Activated T-helper 1 cell treated with anti-CD3 and anti-CD28 coated beads, Interleukin-12 subunit alpha, Interleukin-12 subunit beta, Interleukin-2, Interleukin-4 antibody, amounts not matched to agents 30 ng/mL and 10 ng/mL and 1 ng/mL, durations not matched to agents 14 hours and 24 hours and 36 hours (primary cell): ENCODE measurements around the gene TNFRSF14. TPM values are rescaled to one million over a fixed set of nuclear protein-coding genes. Genes with fewer than 3 reads are reported as not detected.

ENCODE experiments used
- DNase-seq: peaks from one replicate; pipeline ENCODE4 v3.0.0; 2021; ENCODE audit warnings: low spot score
- H3K27ac Mint-ChIP-seq: one replicate; pipeline ENCODE4 v1.8.0; 2021; ENCODE audit warnings: mild to moderate bottlenecking, mixed read lengths
- H3K27me3 Mint-ChIP-seq: one replicate; pipeline ENCODE4 v1.8.0; 2022; ENCODE audit warnings: mild to moderate bottlenecking, moderate library complexity, mixed read lengths; ENCODE audit not compliant: insufficient read depth
- H3K36me3 Mint-ChIP-seq: one replicate; pipeline ENCODE4 v1.8.0; 2021; ENCODE audit warnings: low read depth, mixed read lengths
- H3K4me1 Mint-ChIP-seq: one replicate; pipeline ENCODE4 v1.8.0; 2021; ENCODE audit warnings: low read depth, mixed read lengths
- H3K4me3 Mint-ChIP-seq: one replicate; pipeline ENCODE4 v1.8.0; 2021; ENCODE audit warnings: mild to moderate bottlenecking, moderate library complexity, mixed read lengths
- H3K9me3 Mint-ChIP-seq: one replicate; pipeline ENCODE4 v1.8.0; 2021; ENCODE audit warnings: mixed read lengths
- intact Hi-C: fragments of 100-400 bp; cut with micrococcal nuclease; formaldehyde crosslinking; loops from one replicate; pipeline ENCODE4 v1.15.1; 2024
- total RNA-seq: library from RNA; stranded (reverse); gene quantifications from 2 replicates; pipeline ENCODE4 v1.2.3, GENCODE V29; 2022

The TNFRSF14 gene
- 207 and 215 TPM in 2 replicates for total RNA-seq

GRCh38 chr1:2556277-2556677, at the start of gene TNFRSF14:
TSS of gene TNFRSF14 (plus strand) at chr1:2556371. CDS start at chr1:2556665, 294 bp downstream.
- Mint-ChIP-seq H3K4me3 (peak within 1 kb of the TSS; percentile 88), H3K9me3 (no peaks in the 10 kb centered on the region), H3K36me3 (peaks cover 16% of the 10 kb centered on the region), H3K27me3 (no peaks in the 10 kb centered on the region), H3K4me1 (peaks cover 21% of the 10 kb centered on the region), H3K27ac (peak within 1 kb of the TSS; percentile 86)
- intact Hi-C loops: loop anchor here (1.0 kb wide), 5 partner anchors 8 to 230 kb away; partner anchors contain the start of genes PANK4 and PRXL2B
- peak; percentile 73 for DNase-seq

GRCh38 chr1:2506901-2507565, 49.1 kb upstream of the TNFRSF14 start:
- Mint-ChIP-seq H3K27me3 (no peaks in the 10 kb centered on the region), H3K4me3 (no peak overlapping the region), H3K9me3 (no peaks in the 10 kb centered on the region), H3K4me1 (no peaks in the 10 kb centered on the region), H3K36me3 (peaks cover 6% of the 10 kb centered on the region), H3K27ac (no peak overlapping the region)
- intact Hi-C loops: no loop called here
- no peak for DNase-seq

GRCh38 chr1:2507744-2508155, 48.4 kb upstream of the TNFRSF14 start:
- intact Hi-C loops: no loop called here
- no peak for DNase-seq
- H3K4me3 Mint-ChIP-seq: no peak overlapping the region
- H3K4me1 Mint-ChIP-seq: no peaks in the 10 kb centered on the region
- H3K27me3 Mint-ChIP-seq: no peaks in the 10 kb centered on the region
- peaks cover 6% of the 10 kb centered on the region for H3K36me3 Mint-ChIP-seq
- no peak overlapping the region for H3K27ac Mint-ChIP-seq
- H3K9me3 Mint-ChIP-seq: no peaks in the 10 kb centered on the region

GRCh38 chr1:2508180-2508579, 48.0 kb upstream of the TNFRSF14 start:
- no peak for DNase-seq
- H3K9me3 Mint-ChIP-seq: no peaks in the 10 kb centered on the region
- no peaks in the 10 kb centered on the region for H3K4me1 Mint-ChIP-seq

GRCh38 chr1:2508751-2509150, 47.4 kb upstream of the TNFRSF14 start:
- H3K4me3 Mint-ChIP-seq: no peak overlapping the region
- intact Hi-C loops: no loop called here
- no peaks in the 10 kb centered on the region for H3K9me3 Mint-ChIP-seq
- no peak for DNase-seq
- H3K27ac Mint-ChIP-seq: no peak overlapping the region
- H3K27me3 Mint-ChIP-seq: no peaks in the 10 kb centered on the region
- peaks cover 6% of the 10 kb centered on the region for H3K36me3 Mint-ChIP-seq
- no peaks in the 10 kb centered on the region for H3K4me1 Mint-ChIP-seq

More at GRCh38 chr1:2508180-2508579, 48.0 kb upstream of the TNFRSF14 start:
- Mint-ChIP-seq H3K36me3 (peaks cover 6% of the 10 kb centered on the region), H3K27me3 (no peaks in the 10 kb centered on the region), H3K4me3 (no peak overlapping the region), H3K27ac (no peak overlapping the region)
- intact Hi-C loops: no loop called here

- no peak for DNase-seq
- no peaks in the 10 kb centered on the region for H3K27me3 Mint-ChIP-seq
- H3K36me3 Mint-ChIP-seq: peaks cover 6% of the 10 kb centered on the region
- intact Hi-C loops: no loop called here
- no peaks in the 10 kb centered on the region for H3K9me3 Mint-ChIP-seq
- no peaks in the 10 kb centered on the region for H3K4me1 Mint-ChIP-seq
- H3K4me3 Mint-ChIP-seq: no peak overlapping the region
- no peak overlapping the region for H3K27ac Mint-ChIP-seq
Measured at GRCh38 chr1:2509589-2509988, 46.6 kb upstream of the TNFRSF14 start.

GRCh38 chr1:2510366-2511155, 45.6 kb upstream of the TNFRSF14 start:
- Mint-ChIP-seq H3K9me3 (no peaks in the 10 kb centered on the region), H3K4me1 (no peaks in the 10 kb centered on the region), H3K4me3 (no peak overlapping the region), H3K27ac (no peak overlapping the region), H3K36me3 (peaks cover 6% of the 10 kb centered on the region), H3K27me3 (no peaks in the 10 kb centered on the region)
- intact Hi-C loops: no loop called here
- DNase-seq: no peak

GRCh38 chr1:2512862-2513421, 43.2 kb upstream of the TNFRSF14 start:
- Mint-ChIP-seq H3K36me3 (peaks cover 10% of the 10 kb centered on the region), H3K27ac (no peak overlapping the region), H3K9me3 (no peaks in the 10 kb centered on the region), H3K4me1 (no peaks in the 10 kb centered on the region), H3K4me3 (no peak overlapping the region), H3K27me3 (no peaks in the 10 kb centered on the region)
- intact Hi-C loops: no loop called here
- no peak for DNase-seq

- Mint-ChIP-seq H3K9me3 (no peaks in the 10 kb centered on the region), H3K36me3 (peaks cover 17% of the 10 kb centered on the region), H3K4me3 (no peak overlapping the region), H3K27ac (no peak overlapping the region), H3K27me3 (peaks cover under 1% of the 10 kb centered on the region), H3K4me1 (no peaks in the 10 kb centered on the region)
- intact Hi-C loops: no loop called here
- DNase-seq: no peak
Measured at GRCh38 chr1:2513939-2514652, 42.1 kb upstream of the TNFRSF14 start.

GRCh38 chr1:2514863-2515762, 41.1 kb upstream of the TNFRSF14 start:
- no peak overlapping the region for H3K4me3 Mint-ChIP-seq
- H3K36me3 Mint-ChIP-seq: peaks cover 18% of the 10 kb centered on the region
- peaks cover 1% of the 10 kb centered on the region for H3K27me3 Mint-ChIP-seq
- intact Hi-C loops: no loop called here
- no peaks in the 10 kb centered on the region for H3K4me1 Mint-ChIP-seq
- DNase-seq: no peak
- H3K27ac Mint-ChIP-seq: no peak overlapping the region
- H3K9me3 Mint-ChIP-seq: no peaks in the 10 kb centered on the region

- H3K4me3 Mint-ChIP-seq: no peak overlapping the region
- no peak overlapping the region for H3K27ac Mint-ChIP-seq
- peaks cover 20% of the 10 kb centered on the region for H3K36me3 Mint-ChIP-seq
- intact Hi-C loops: no loop called here
- H3K9me3 Mint-ChIP-seq: no peaks in the 10 kb centered on the region
- H3K27me3 Mint-ChIP-seq: peaks cover 1% of the 10 kb centered on the region
- DNase-seq: no peak
- no peaks in the 10 kb centered on the region for H3K4me1 Mint-ChIP-seq
Measured at GRCh38 chr1:2515763-2516080, 40.4 kb upstream of the TNFRSF14 start.

GRCh38 chr1:2516124-2516523, 40.0 kb upstream of the TNFRSF14 start:
- peaks cover 1% of the 10 kb centered on the region for H3K27me3 Mint-ChIP-seq
- no peak overlapping the region for H3K27ac Mint-ChIP-seq
- no peaks in the 10 kb centered on the region for H3K4me1 Mint-ChIP-seq
- H3K9me3 Mint-ChIP-seq: no peaks in the 10 kb centered on the region
- peaks cover 23% of the 10 kb centered on the region for H3K36me3 Mint-ChIP-seq
- intact Hi-C loops: no loop called here
- no peak for DNase-seq
- no peak overlapping the region for H3K4me3 Mint-ChIP-seq
